Caco-2 (cell line): Measurements from ENCODE around the gene MBD6. TPM values are rescaled to one million over a fixed set of nuclear protein-coding genes. Genes with fewer than 3 reads are reported as not detected.
A peak's percentile ranks its signal among the peaks of the same experiment; 100 is the strongest.
"Not testable (repeated sequence)": the region's sequence is repeated elsewhere in the genome, so short reads cannot be mapped to it uniquely, and the experiment has no call there.

Experiments
- BruUV-seq: library from RNA; stranded (reverse); fragments of 400-500 nt; replicated peaks from 2 replicates; lab custom pipeline; 2021; lab: Mats Ljungman, UMichigan
- CTCF ChIA-PET: fragments of 300-600 bp; sonication (Branson Sonifier 250); formaldehyde crosslinking; loops from one replicate; lab custom pipeline; 2022; ENCODE audit warnings: antibody characterized with exemption; lab: Charles Lee
- POLR2A ChIA-PET: fragments of 300-600 bp; sonication (Branson Sonifier 250); formaldehyde crosslinking; loops from one replicate; lab custom pipeline; 2022; ENCODE audit warnings: antibody characterized with exemption; lab: Charles Lee
- DNase-seq, 2 experiments: peaks; one replicate each; pipeline versions ENCODE4 v3.0.0 to v3.0.0-alpha.2; 2020 to 2022
- H3K27me3 ChIP-seq: replicated peaks from 2 replicates; pipeline ENCODE4 v1.6.0; 2011; ENCODE audit warnings: low read length; ENCODE audit not compliant: control insufficient read depth, insufficient read depth
- H3K36me3 ChIP-seq: 2 replicates; pipeline ENCODE4 v1.5.1; 2011; ENCODE audit warnings: low read length; ENCODE audit not compliant: control insufficient read depth, insufficient read depth
- H3K4me1 ChIP-seq: fragments of 250-450 bp; sonication (Bioruptor Pico); 2 replicates; pipeline ENCODE4 v1.5.1; 2020; ENCODE audit warnings: mild to moderate bottlenecking
- H3K4me3 ChIP-seq: 2 replicates; pipeline ENCODE4 v1.5.1; 2011; ENCODE audit warnings: low read depth, mild to moderate bottlenecking, control low read depth, low read length
- H3K9me3 ChIP-seq: fragments of 250-450 bp; sonication (Bioruptor Pico); 2 replicates; pipeline ENCODE4 v1.5.1; 2020; ENCODE audit warnings: mild to moderate bottlenecking, moderate library complexity
- H3K27ac Mint-ChIP-seq: one replicate; pipeline ENCODE4 v1.8.0; 2022; ENCODE audit warnings: mixed read lengths; ENCODE audit not compliant: unreplicated experiment
- H3K27me3 Mint-ChIP-seq: one replicate; pipeline ENCODE4 v1.8.0; 2022; ENCODE audit warnings: mixed read lengths; ENCODE audit not compliant: insufficient read depth, unreplicated experiment
- H3K36me3 Mint-ChIP-seq: one replicate; pipeline ENCODE4 v1.8.0; 2022; ENCODE audit warnings: mild to moderate bottlenecking, mixed read lengths; ENCODE audit not compliant: insufficient read depth, unreplicated experiment
- H3K4me1 Mint-ChIP-seq: one replicate; pipeline ENCODE4 v1.8.0; 2022; ENCODE audit warnings: low read depth, mixed read lengths; ENCODE audit not compliant: unreplicated experiment
- H3K4me3 Mint-ChIP-seq: one replicate; pipeline ENCODE4 v1.8.0; 2022; ENCODE audit warnings: mild to moderate bottlenecking, moderate library complexity, mixed read lengths; ENCODE audit not compliant: unreplicated experiment
- H3K9me3 Mint-ChIP-seq: one replicate; pipeline ENCODE4 v1.8.0; 2022; ENCODE audit warnings: mixed read lengths; ENCODE audit not compliant: unreplicated experiment
- CTCF ChIP-seq, 2 experiments: fragments of 200-600 bp in 1 of 2; IDR thresholded peaks; 1 replicate in 1 of 2; 2 replicates in 1 of 2; pipeline versions ENCODE4 v1.5.1 to v1.8.0; 2011 to 2022; ENCODE audit warnings: antibody characterized with exemption in 1 of 2, control low read depth in 1 of 2, inconsistent platforms in 1 of 2, low read depth in 1 of 2, low read length in 1 of 2, mild to moderate bottlenecking in 1 of 2, moderate library complexity in 1 of 2; ENCODE audit not compliant: insufficient read depth in 1 of 2, severe bottlenecking in 1 of 2, unreplicated experiment in 1 of 2
- intact Hi-C: fragments of 100-400 bp; cut with micrococcal nuclease; formaldehyde crosslinking; loops from one replicate; pipeline ENCODE4 v1.10.0; 2022; ENCODE audit not compliant: unreplicated experiment
- total RNA-seq: library from RNA; stranded (reverse); gene quantifications from 2 replicates; pipeline ENCODE4 v1.2.3, GENCODE V29; 2022

MBD6 gene
- total RNA-seq, 1 experiment from 2014 or later, result 82.2 TPM

GRCh38 chr12:57490126-57490525 is 32.5 kb upstream of the MBD6 start:
- no peak for TF ChIP-seq CTCF (IDR thresholded peaks at IDR 0.05; ENCODE audit: insufficient read depth in 1 of 2, low read depth in 1 of 2, low read length in 1 of 2, severe bottlenecking in 1 of 2, unreplicated experiment in 1 of 2)
- intact Hi-C loops, result no loop called here
- Mint-ChIP-seq H3K4me3 (no peak overlapping the region), H3K36me3 (peaks cover 60% of the 10 kb centered on the region), H3K4me1 (peaks cover 15% of the 10 kb centered on the region), H3K27ac (no peak overlapping the region), H3K9me3 (no peaks in the 10 kb centered on the region), H3K27me3 (no peaks in the 10 kb centered on the region)
- Histone ChIP-seq H3K4me1 (0 out of 2 replicates have a peak, but pooled peaks cover 7% of the 10 kb centered on the region), H3K4me3 (no peak overlapping the region), H3K27me3 (no peaks in the 10 kb centered on the region), H3K9me3 (no peaks in the 10 kb centered on the region), H3K36me3 (peaks cover 6% of the 10 kb centered on the region)
- no peak for DNase-seq
- ChIA-PET POLR2A (no interaction called here), CTCF (interaction anchor here (1.0 kb wide), 1 partner anchor 183 kb away, joined by 3 read pairs; no protein-coding TSS in a partner anchor)
- BruUV-seq, result no TSS peak

DNA sequence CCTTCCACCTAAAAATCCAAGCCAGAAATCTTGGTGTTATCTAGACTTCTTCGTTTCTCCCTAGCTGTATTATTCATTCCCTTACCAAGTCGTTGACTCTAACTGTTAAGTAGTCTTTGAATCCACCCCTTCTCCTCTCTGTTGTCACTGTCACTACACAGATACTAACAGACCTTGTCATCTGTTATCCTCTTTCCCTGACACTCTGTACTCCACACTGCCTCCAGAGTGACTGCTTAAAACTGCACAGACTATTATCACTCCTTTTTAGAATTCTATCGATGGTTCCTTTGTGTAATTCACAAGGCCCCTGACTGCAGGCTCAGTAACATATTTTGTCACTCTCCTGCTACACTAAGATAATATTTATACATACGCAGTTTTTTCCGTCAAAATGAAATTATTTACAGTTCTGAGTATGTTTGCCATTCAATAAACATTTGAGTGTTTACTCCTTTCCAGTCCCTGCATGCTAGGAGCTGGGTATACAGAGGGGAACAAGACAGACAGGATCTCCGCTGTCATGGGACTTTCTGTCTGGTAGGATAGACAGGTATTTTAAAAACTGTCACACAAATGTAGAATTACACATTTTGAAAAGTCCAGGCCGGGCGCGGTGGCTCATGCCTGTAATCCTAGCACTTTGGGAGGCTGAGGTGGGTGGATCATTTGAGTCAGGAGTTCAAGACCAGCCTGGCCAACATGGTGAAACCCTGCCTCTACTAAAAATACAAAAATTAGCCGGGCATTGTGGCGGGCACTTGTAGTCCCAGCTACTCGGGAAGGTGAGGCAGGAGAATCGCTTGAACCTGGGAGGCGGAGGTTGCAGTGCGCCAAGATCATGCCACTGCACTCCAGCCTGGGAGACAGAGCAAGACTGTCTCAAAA is 31.0 kb upstream of the MBD6 start:
- H3K27ac Mint-ChIP-seq, result peak overlapping the region; percentile 55
- no peaks in the 10 kb centered on the region for H3K27me3 Mint-ChIP-seq
- Histone ChIP-seq H3K27me3 (no peaks in the 10 kb centered on the region), H3K4me1 (0 out of 2 replicates have a peak, but pooled peaks cover 7% of the 10 kb centered on the region), H3K36me3 (peaks cover 6% of the 10 kb centered on the region), H3K4me3 (no peak overlapping the region), H3K9me3 (no peaks in the 10 kb centered on the region)
- no TSS peak for BruUV-seq
- peak; percentile 16 to 34 for TF ChIP-seq CTCF (IDR thresholded peaks at IDR 0.05; ENCODE audit: insufficient read depth in 1 of 2, low read depth in 1 of 2, low read length in 1 of 2, severe bottlenecking in 1 of 2, unreplicated experiment in 1 of 2)
- no peaks in the 10 kb centered on the region for H3K9me3 Mint-ChIP-seq
- CTCF ChIA-PET, result no interaction called here
- POLR2A ChIA-PET, result no interaction called here
- peaks cover 75% of the 10 kb centered on the region for H3K36me3 Mint-ChIP-seq
- H3K4me3 Mint-ChIP-seq, result peak overlapping the region; percentile 17
- intact Hi-C loops, result no loop called here
- peaks cover 15% of the 10 kb centered on the region for H3K4me1 Mint-ChIP-seq
- no peak for DNase-seq

- H3K4me1 ChIP-seq, H3K9me3 Mint-ChIP-seq, BruUV-seq, H3K9me3 ChIP-seq, CTCF ChIA-PET, DNase-seq, H3K27me3 ChIP-seq, H3K36me3 ChIP-seq, H3K27me3 Mint-ChIP-seq, H3K4me3 ChIP-seq, POLR2A ChIA-PET, H3K27ac Mint-ChIP-seq, intact Hi-C loops, H3K4me3 Mint-ChIP-seq: not testable (repeated sequence)
- Mint-ChIP-seq H3K36me3 (peaks cover 89% of the 10 kb centered on the region), H3K4me1 (peaks cover 17% of the 10 kb centered on the region)
These were observed 27.4 kb upstream of the MBD6 start for GRCh38 chr12:57495051-57495701.
